ENCODE data around the gene MED12. TPM values are rescaled to one million over a fixed set of nuclear protein-coding genes. Genes with fewer than 3 reads are reported as not detected.

The MED12 gene
- total and polyA plus RNA-seq, 12 donors: 6.1 to 35.1 (median 26.5) TPM

GRCh38 chrX:71111921-71112431 is 6.4 kb upstream of the MED12 start:
- peaks cover 0 to 14% (median 0%) of the 10 kb centered on the region in 9 donors for H3K4me1 ChIP-seq
- WGBS, 2 donors: 74 to 78% methylated on average over 5 of the region's 5 CpGs
- H3K27ac ChIP-seq: peak overlapping the region in 1 of 10 donors; percentile 86
- no peak for ATAC-seq
- TF ChIP-seq CTCF (IDR thresholded peaks at IDR 0.05): no peak
- DNase-seq: no peak
- intact Hi-C loops (cut with DNase I): no loop called here
- peak overlapping the region in 1 of 10 donors; percentile 53 for H3K4me3 ChIP-seq
- peaks cover 0 to 8% (median 0%) of the 10 kb centered on the region in 7 donors for H3K27me3 ChIP-seq
- H3K9me3 ChIP-seq: no peaks in the 10 kb centered on the region
- no peaks in the 10 kb centered on the region for H3K36me3 ChIP-seq

- TF ChIP-seq CTCF (IDR thresholded peaks at IDR 0.05): no peak
- H3K9me3 ChIP-seq: no peaks in the 10 kb centered on the region
- ATAC-seq (no peak), DNase-seq (no peak)
- peaks cover 0 to 15% (median 5%) of the 10 kb centered on the region in 9 donors for H3K4me1 ChIP-seq
- peak overlapping the region in 3 of 10 donors; percentile 62 to 70 (median 66) for H3K4me3 ChIP-seq
- intact Hi-C loops (cut with DNase I): no loop called here
- peaks cover 0 to 3% (median 0%) of the 10 kb centered on the region in 7 donors for H3K27me3 ChIP-seq
- 77 to 88% methylated on average over 10 of the region's 10 CpGs for WGBS, 2 donors
- peaks cover 0 to 29% (median 0%) of the 10 kb centered on the region in 9 donors for H3K36me3 ChIP-seq
- H3K27ac ChIP-seq: no peak overlapping the region
Measured at GRCh38 chrX:71117358-71117757, 1.0 kb upstream of the MED12 start.

GRCh38 chrX:71118985-71119535 is 664 bp downstream of the MED12 start:
- ATAC-seq (peak in 7 of 8 donors; percentile 4 to 41 (median 28)), DNase-seq (no peak)
- 4 to 5% methylated on average over 15 to 16 of the region's 17 CpGs for WGBS, 2 donors
- Histone ChIP-seq H3K27me3 (peaks cover 0 to 3% (median 0%) of the 10 kb centered on the region in 7 donors), H3K9me3 (no peaks in the 10 kb centered on the region), H3K4me3 (peak overlapping the region; percentile 38 to 72 (median 64)), H3K4me1 (peaks cover 0 to 15% (median 5%) of the 10 kb centered on the region in 9 donors), H3K27ac (peak overlapping the region; percentile 40 to 91 (median 78)), H3K36me3 (peaks cover 0 to 46% (median 0%) of the 10 kb centered on the region in 9 donors)
- intact Hi-C loops (cut with DNase I): loop anchor here in 1 of 10 donors (1.0 kb wide), 1 partner anchor 51 kb away; the partner anchor contains the start of gene SNX12
- no peak for TF ChIP-seq CTCF (IDR thresholded peaks at IDR 0.05)

GRCh38 chrX:71128166-71128833 is 9.9 kb downstream of the MED12 start:
- no peak overlapping the region for H3K27ac ChIP-seq
- no peaks in the 10 kb centered on the region for H3K9me3 ChIP-seq
- WGBS, 2 donors: 80 to 86% methylated on average over 12 of the region's 12 CpGs
- DNase-seq: no peak
- H3K27me3 ChIP-seq: no peaks in the 10 kb centered on the region
- no peak for TF ChIP-seq CTCF (IDR thresholded peaks at IDR 0.05)
- intact Hi-C loops (cut with DNase I): no loop called here
- H3K36me3 ChIP-seq: peaks cover 0 to 98% (median 10%) of the 10 kb centered on the region in 9 donors
- peaks cover 0 to 7% (median 0%) of the 10 kb centered on the region in 9 donors for H3K4me1 ChIP-seq
- no peak for ATAC-seq
- H3K4me3 ChIP-seq: no peak overlapping the region

Data from heart right ventricle (tissue), 16 donors.